Lower lobe of right lung (tissue), 2 donors: ENCODE measurements around the gene LUZP1. TPM values are rescaled to one million over a fixed set of nuclear protein-coding genes. Genes with fewer than 3 reads are reported as not detected.

Experiments
- ATAC-seq, 2 donors: fragments of 200-7000 bp; cut with Tn5 transposase; one replicate each; pipeline ENCODE4 v1.9.1; 2020 to 2022; ENCODE audit warnings: mild to moderate bottlenecking in 2 of 2, moderate library complexity in 2 of 2
- DNase-seq: peaks from one replicate; pipeline ENCODE4 v3.0.0-alpha.2; 2020
- H3K27ac ChIP-seq: fragments of 200-600 bp; one replicate; pipeline ENCODE4 v1.8.0; 2022
- H3K27me3 ChIP-seq: fragments of 200-600 bp; one replicate; pipeline ENCODE4 v1.8.0; 2022; ENCODE audit warnings: low read depth
- H3K36me3 ChIP-seq: fragments of 200-600 bp; one replicate; pipeline ENCODE4 v1.8.0; 2022; ENCODE audit warnings: mild to moderate bottlenecking
- H3K4me1 ChIP-seq: fragments of 200-600 bp; one replicate; pipeline ENCODE4 v1.8.0; 2022
- H3K4me3 ChIP-seq: fragments of 200-600 bp; one replicate; pipeline ENCODE4 v1.8.0; 2022; ENCODE audit warnings: mild to moderate bottlenecking
- H3K9me3 ChIP-seq: fragments of 200-600 bp; one replicate; pipeline ENCODE4 v1.8.0; 2022
- CTCF ChIP-seq: fragments of 200-600 bp; IDR thresholded peaks from one replicate; pipeline ENCODE4 v1.8.0; 2022; ENCODE audit warnings: antibody characterized with exemption, mild to moderate bottlenecking
- intact Hi-C: fragments of 100-400 bp; cut with DNase I; formaldehyde crosslinking; loops from one replicate; pipeline ENCODE4 v1.11.0; 2022
- total RNA-seq: library from RNA; stranded (reverse); fragmentation: NEBNext Ultra II Directional; extraction: Animal tissue kit (Norgen Biotek cat#: 25700); gene quantifications from one replicate; pipeline ENCODE4 v1.2.1, GENCODE V29; 2021
- donor health status: DM: no; HTN: yes; CAD: no; lungs with severe emphysema.

Gene LUZP1
- total RNA-seq, 1 donor from 2014 or later = 32.5 TPM

- Histone ChIP-seq H3K9me3 (no peaks in the 10 kb centered on the region), H3K36me3 (no peaks in the 10 kb centered on the region), H3K4me3 (peak overlapping the region; percentile 61), H3K27me3 (no peaks in the 10 kb centered on the region), H3K4me1 (peaks cover 24% of the 10 kb centered on the region), H3K27ac (peak overlapping the region; percentile 84)
- ATAC-seq (no peak), DNase-seq (no peak)
- intact Hi-C loops = no loop called here
- TF ChIP-seq CTCF = no peak
Measured at GRCh38 chr1:23177031-23177430, 8.4 kb upstream of the LUZP1 start.

- H3K27ac ChIP-seq = no peak overlapping the region
- peaks cover 40% of the 10 kb centered on the region for H3K4me1 ChIP-seq
- no peak overlapping the region for H3K4me3 ChIP-seq
- H3K27me3 ChIP-seq = no peaks in the 10 kb centered on the region
- H3K9me3 ChIP-seq = no peaks in the 10 kb centered on the region
- DNase-seq = no peak
- no peak for ATAC-seq
- intact Hi-C loops = no loop called here
- TF ChIP-seq CTCF = no peak
- H3K36me3 ChIP-seq = no peaks in the 10 kb centered on the region
Measured at GRCh38 chr1:23174426-23175110, 5.9 kb upstream of the LUZP1 start.

- no peak for ATAC-seq
- peaks cover 35% of the 10 kb centered on the region for H3K4me1 ChIP-seq
- H3K36me3 ChIP-seq = no peaks in the 10 kb centered on the region
- no peak overlapping the region for H3K27ac ChIP-seq
- no peaks in the 10 kb centered on the region for H3K27me3 ChIP-seq
- no peaks in the 10 kb centered on the region for H3K9me3 ChIP-seq
- no peak for TF ChIP-seq CTCF
- DNase-seq = no peak
- intact Hi-C loops = no loop called here
- H3K4me3 ChIP-seq = no peak overlapping the region
Measured at GRCh38 chr1:23171181-23171755, 2.6 kb upstream of the LUZP1 start.

- TF ChIP-seq CTCF = no peak
- Histone ChIP-seq H3K36me3 (no peaks in the 10 kb centered on the region), H3K27ac (peak overlapping the region; percentile 91), H3K27me3 (no peaks in the 10 kb centered on the region), H3K9me3 (no peaks in the 10 kb centered on the region), H3K4me1 (peaks cover 48% of the 10 kb centered on the region), H3K4me3 (peak overlapping the region; percentile 75)
- DNase-seq (peak; percentile 81), ATAC-seq (peak; percentile 76 to 88)
- intact Hi-C loops = no loop called here
Measured at GRCh38 chr1:23169727-23170335, 1.2 kb upstream of the LUZP1 start.

GRCh38 chr1:23169195-23169575 lies 529 bp upstream of the LUZP1 start:
- no peak for TF ChIP-seq CTCF
- ATAC-seq (no peak), DNase-seq (no peak)
- Histone ChIP-seq H3K4me3 (peak overlapping the region; percentile 75), H3K4me1 (peaks cover 52% of the 10 kb centered on the region), H3K9me3 (no peaks in the 10 kb centered on the region), H3K27ac (peak overlapping the region; percentile 91), H3K36me3 (no peaks in the 10 kb centered on the region), H3K27me3 (no peaks in the 10 kb centered on the region)
- intact Hi-C loops = no loop called here
